GM18517 (cell line): ENCODE data around the gene HSD3B2.
"Not testable (repeated sequence)": the region's sequence is repeated elsewhere in the genome, so short reads cannot be mapped to it uniquely, and the experiment has no call there.

ENCODE experiments used
- ATAC-seq: cut with Tn5 transposase; IDR thresholded peaks from one replicate; pipeline ENCODE4 v1.9.1; 2021; ENCODE audit warnings: mild to moderate bottlenecking, moderate library complexity; ENCODE audit not compliant: unreplicated experiment

The HSD3B2 gene

DNA sequence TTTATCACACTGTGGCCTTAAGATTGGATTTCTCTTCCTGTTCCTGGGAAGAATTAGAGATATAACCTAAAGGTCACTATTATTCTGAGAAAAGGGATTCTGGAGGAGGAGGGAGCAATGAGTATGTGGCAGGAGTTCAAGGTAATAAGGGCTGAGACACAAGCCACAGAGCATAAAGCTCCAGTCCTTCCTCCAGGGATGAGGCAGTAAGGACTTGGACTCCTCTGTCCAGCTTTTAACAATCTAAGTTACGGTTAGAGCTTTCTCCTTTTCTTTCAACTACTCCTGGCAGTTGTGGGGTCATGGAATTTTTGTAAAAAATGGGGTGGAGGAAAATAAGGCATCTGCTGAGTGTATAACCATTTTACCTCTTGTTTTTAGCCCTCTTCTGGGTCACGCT lies at the start of gene HSD3B2:
Gene HSD3B2, plus strand, starts transcription at position 201 of the 400 bp plus-strand sequence. CDS start 270 bp downstream, outside the sequence.
- ATAC-seq: no peak

DNA sequence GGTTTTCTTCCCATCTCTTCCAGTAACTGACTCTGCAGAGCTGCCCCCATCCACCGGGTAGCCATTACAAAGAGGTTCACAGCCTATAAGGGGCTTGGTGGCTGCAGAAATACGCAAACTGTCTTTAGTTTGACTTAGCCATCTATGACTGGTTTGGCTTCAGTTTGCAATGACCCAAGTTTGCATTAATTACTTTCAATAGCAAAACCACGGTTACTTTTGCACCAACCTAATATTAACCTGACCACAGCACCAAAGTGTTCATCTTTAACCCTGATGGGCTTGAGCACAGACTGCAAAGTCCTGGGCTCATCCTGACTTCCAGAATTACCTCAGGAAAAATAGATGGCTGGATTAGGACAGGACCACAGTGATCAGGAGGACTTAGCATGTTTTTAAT lies 48.5 kb upstream of the HSD3B2 start:
- ATAC-seq: no peak

DNA sequence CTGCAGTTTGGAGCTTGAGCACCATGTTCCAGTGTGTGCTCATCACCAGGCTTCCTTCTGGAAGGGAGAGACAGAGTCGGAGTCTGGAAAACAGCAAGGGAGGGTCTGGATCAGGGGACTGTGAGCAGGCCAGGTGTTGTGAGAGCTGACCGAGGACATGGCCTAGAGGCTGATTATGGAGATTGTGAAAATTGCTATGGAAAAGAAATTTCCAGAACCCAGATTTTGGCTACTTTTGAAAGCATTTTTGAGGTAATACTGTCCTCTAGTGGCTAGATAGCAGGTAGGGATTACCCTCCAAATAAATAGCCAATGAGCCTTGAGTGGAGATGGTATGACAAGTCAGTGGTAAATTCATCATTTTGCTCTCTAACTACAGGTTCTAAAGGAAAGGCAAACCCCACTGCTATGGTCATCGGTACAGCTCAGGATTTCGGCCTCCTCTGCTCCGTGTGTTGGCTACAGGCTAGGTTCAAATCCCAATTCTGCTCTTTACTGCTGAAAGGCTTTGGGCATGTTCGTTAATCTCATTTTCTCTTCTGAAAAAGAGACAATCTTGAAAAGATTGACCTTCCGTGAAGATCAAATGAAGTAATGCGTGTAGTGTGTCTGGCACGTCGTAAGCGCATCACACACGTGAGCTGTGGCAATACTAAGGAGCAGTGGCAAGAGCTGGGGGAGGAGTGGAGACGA lies 47.4 kb upstream of the HSD3B2 start:
- no peak for ATAC-seq

DNA sequence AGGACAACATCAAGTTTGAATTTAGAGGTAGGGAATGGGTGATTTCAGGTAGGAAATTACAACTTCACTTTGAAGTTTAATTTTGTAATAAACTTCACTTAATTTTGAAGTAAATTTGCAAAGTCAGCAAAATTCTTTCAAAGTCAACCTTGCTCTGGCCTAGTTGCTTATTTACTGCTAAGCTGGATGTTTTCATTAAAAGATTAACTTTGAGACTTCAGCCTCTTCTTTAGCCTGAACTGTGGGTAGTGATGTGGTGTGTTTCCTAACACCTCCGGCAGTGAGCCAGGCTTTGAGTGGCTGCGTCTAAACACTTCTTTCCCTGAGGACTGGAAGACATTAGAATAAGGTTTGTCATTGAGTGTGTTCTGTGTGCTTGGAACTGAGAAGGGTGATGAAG lies 46.4 kb upstream of the HSD3B2 start, which contains the start of gene HAO2:
Gene HAO2, plus strand, starts transcription at position 232 of the 400 bp plus-strand sequence. CDS start 12,301 bp downstream, outside the sequence.
- no peak for ATAC-seq

DNA sequence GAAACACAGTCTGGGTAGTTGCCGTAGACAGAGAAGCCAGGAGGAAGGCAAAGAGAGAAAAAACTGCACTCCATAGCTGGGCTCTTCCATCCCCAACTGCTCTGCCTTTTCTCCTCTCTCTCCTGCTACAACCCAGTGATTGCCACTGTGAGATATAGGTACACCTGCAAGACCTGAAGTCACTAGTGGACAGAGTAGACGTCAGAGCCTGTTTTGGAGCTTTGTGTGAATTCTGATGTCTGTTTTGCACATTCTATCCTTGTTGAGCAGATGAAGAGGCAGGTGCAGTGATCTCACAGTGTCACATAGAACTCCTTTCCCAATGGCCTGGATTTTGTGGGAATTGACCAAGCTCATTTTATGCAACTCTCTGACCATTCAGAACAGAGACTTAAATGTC lies 44.2 kb upstream of the HSD3B2 start:
- ATAC-seq: no peak

DNA sequence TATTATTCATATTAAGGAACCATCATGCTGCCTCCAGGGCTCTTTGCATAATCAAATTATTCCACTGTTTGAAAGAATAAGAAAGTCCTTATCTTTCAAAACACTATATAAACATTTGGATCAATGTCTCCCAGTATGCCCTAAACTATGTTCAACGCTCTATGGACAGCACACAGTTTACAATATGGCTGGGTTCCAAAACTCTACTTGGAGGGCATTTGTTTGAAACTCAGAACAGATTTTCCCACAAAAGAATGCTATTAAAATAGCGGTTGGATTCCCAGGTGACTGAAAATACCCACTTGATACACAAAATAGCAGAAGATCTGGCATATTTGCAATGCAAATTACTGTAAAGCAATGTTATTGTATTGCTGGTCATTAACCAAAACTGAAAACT lies 43.1 kb upstream of the HSD3B2 start:
- no peak for ATAC-seq

DNA sequence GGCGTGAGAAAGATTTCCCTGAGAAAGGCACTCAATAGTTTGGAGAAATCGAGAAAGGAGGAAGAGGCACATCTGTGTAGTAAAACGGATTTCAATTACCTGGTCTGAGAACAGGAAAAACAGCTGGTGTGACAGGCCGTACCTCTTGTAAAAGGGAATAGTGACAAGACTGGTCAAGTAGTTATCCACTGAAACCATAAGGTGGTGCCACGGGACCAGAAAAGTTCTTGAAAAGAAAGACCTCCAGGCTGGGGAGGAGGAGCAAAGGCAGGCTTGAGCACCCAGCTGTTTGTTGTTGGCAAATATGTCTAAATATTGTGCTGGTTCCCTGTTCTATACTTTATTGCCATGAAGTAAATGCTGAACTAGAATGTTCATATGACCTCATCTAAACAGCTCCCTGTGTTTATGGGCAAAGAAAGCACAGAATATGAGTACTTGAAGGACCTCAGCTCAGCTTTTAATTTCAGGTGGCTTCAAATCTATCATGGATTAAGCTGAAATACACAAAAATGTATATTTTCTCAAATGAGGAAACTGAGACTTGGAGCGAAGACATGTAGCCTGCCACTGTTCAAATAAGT lies 42.4 kb upstream of the HSD3B2 start:
- ATAC-seq: peak; percentile 70

DNA sequence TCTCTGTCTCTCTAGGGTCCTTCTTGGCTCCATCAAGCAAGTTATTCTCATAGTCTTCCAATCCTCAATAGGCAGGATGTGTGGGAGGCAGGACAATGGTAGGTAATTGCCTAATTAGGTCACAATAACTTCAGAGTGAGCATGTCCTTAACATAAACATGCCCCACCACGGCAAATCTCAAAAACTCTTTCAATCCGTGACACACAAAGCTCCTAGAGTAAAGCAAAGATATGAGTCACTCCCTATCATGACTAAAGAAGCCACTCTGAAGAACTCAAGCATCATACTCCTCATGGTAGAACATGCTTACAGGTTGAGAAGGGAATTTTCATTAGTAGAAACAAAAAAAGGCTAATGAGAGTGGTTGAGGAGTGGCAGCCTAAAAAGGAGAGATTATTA lies 41.5 kb upstream of the HSD3B2 start:
- no peak for ATAC-seq

DNA sequence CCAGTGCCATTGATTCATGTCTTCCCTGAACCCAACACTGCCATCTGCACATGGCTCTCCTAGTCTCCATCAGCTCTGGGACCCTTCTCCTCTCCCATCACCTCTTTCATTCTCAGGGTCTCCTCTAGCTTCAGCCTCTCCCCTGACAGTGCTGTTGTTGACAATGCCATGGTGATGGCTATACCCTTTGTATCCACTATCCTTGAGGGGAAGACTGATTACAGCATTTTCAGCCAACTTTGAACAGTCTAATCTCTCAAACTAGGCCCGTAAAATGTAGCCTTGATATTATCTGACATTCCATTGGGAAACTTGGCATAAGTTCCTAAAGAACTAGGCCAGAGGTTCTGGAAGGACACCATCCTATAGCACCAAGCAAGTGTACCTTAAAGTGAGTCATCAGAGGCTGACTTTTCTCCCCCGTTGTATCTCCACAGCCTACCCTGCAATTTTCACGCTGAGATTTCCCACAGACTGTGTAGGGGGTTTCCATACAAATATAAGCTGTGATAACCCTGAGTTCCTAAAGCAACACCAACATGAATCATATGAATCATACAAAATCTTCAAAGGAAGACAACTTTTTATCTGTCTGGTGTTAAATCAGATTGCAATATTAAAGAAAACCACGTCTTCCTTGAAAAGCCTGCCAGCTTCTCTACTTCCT lies 40.6 kb upstream of the HSD3B2 start:
- no peak for ATAC-seq

DNA sequence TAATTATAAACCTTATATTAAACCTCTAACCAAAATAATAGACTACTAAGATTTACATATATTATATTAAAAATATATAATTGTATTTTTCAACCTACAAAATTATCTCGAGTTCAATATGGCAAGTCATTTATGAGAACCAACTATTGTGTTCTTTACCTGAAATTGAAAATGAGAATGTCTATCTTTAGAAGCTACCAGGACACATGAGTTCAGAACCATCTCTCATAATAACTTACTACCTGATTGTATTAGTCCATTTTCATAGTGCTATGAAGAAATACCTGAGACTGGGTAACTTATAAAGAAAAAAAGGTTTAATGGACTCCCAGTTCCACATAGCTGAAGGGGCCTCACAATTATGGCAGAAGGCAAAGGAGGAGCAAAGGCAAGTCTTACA lies 39.6 kb upstream of the HSD3B2 start:
- no peak for ATAC-seq

DNA sequence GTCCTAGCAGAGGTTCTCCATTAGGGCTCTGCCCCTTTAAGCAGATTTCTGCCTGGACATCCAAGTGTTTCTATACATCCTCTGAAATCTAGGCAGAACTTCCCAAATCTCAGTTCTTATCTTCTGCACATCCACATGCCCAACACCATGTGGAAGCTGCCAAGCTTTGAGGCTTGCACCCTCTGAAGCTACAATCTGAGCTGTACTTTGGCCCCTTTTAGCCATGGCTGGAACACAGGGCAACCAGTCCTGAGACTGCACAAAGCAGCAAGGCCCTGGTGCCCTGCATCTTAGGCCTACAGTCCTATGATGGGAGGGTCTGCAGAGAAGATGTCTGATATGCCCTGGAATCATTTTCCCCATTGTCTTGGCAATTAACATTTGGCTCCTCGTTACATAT lies 38.4 kb upstream of the HSD3B2 start:
- ATAC-seq: no peak

DNA sequence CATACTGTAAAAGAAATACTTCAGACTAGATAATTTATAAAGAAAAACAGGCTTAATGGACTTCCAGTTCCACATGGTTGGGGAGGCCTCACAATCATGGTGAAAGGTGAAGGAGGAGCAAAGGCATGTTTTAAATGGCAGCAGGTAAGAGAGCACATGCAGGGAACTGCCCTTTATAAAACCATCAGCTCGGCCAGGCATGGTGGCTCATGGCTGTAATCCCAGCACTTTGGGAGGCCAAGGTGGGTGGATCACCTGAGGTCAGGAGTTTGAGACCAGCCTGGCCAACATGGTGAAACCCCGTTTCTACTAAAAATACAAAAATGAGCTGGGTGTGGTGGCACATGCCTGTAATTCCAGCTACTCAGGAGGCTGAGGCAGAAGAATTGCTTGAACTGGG lies 37.4 kb upstream of the HSD3B2 start:
- not testable (repeated sequence) for ATAC-seq

DNA sequence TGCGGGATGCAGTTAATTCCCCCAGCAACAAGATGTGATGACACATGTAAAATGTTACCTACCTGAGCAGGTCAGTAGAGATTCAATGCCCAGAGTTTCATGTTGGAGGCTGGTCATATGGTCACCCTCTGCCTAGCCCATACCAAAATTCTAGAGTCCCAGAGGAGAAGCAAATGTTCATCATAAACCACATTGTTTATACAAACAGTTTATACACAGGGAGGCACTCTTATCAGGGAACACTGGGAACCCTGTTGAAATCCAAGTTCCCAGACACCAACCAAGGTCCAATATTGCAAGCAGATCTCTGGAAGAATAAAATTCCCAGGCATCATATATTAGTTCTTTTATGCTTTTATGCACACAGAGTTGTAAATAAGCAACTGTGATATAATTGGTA lies 35.8 kb upstream of the HSD3B2 start:
- ATAC-seq: no peak

DNA sequence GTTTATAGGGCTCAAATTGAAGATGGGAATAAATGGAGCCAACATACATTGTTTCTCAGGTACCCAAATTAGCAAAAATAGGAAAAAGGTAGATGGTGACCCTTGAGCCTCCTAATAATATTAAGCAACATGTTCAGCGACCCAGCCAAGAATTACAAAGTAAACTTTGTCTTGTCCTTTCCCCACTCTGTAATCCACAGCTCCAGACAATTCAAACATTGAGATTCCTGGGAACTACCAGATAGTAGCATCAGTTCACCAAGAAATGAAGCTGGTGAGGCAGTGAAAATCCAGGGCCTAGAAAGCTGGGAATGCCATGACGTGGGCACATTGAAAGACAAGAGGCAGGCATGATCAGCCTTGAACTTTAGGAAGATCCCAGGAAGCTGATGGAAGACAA lies 34.6 kb upstream of the HSD3B2 start:
- ATAC-seq: no peak

DNA sequence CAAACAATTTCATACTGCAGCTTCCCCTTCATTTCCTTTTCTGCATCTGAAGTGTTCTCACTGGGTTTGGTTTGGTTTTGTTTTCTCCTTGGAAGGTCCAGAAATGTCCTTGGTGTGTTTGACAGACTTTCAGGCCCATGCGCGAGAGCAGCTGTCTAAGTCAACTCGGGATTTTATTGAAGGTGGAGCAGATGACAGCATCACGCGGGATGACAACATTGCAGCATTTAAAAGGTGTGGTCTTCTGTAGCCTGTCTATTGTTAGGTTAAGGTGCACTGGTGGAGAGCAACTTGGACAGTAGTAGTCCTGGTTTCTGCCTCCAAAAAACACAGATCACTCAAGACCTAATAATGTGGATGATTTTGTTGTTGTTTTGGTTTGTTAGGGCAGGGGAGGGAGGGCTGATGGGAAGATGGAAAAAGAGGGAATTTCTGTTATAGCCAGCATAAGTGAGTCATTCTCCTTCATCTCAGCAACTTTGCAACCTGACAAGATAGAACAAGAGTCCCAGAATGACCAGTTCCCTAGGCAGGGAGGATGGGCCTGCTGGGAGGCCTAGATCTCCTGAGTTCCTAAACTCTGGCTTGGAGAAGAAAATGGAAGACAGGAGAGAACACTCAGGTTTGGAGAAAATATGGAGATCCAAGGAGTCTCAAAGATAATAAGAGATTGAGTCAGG lies 33.8 kb upstream of the HSD3B2 start:
- no peak for ATAC-seq

DNA sequence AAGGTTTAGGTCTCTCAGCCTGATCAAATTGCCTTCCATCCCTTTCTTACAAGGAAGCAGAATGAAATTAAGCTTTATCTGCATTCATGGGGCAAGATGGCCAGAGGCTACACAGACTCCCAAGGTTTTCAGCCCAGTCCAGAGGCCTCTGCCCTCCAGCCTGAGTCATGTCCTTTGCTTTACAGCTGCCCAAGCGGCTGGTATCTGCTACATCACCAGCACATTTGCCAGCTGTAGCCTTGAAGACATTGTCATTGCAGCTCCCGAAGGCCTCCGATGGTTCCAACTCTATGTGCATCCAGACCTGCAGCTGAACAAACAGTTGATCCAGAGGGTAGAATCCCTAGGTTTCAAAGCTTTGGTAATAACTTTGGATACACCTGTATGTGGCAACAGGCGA lies 30.4 kb upstream of the HSD3B2 start:
- ATAC-seq: no peak

DNA sequence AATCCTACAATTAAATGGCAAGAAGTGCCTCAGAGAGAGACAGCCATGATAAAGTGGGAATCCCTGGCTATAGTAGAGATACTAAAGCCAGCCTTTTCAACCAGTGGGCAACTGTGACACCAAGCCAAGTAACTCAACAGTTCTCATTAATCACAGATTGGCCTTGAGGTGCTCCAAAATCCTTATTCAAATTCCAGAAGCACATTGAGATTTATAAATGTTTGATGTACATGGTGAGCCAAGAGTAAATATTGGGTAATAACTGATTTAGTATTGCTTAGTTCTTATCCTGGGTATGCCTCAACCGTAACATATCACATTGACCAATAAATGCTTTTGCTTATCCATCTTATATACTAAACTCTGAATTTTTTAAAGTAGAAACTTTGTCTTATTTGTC lies 29.3 kb upstream of the HSD3B2 start:
- ATAC-seq: no peak

DNA sequence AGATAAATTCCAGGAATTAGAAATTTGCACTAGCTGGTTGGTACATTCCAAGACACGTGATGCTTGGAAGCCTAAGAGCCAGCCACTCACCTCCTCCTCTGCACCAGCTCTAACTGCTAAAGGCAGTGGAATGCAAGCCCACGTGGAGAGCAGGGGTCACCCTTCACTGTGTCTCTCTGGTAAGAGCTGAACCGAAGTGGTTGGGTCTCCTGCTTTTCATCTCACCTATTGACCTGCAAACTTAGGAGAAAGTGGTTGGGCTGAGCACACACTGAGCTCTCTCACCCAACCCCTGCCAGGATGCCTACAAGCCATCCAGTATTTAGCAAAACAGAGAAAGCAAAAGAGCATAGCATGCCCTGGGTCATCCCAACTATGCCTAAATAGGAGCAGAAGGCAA lies 27.1 kb upstream of the HSD3B2 start:
- ATAC-seq: no peak

DNA sequence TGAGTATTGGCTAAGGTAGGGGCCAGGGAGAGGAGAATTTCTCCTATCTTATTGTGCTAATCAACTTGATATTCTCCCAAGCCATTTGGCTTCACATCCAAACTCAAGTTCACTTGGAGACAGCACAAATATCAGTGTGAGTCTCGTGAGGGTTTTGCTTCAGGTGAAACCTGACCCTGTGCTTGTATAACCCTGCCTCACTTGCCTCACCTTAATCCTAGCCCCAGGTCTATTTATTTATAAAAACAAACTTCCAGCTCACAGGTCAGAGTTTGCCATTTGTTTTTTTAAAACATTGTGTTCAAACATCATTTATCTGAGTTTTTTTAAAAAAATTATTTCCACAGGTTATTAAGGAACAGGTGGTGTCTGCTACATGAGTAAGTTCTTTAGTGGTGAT lies 26.5 kb upstream of the HSD3B2 start:
- ATAC-seq: no peak

DNA sequence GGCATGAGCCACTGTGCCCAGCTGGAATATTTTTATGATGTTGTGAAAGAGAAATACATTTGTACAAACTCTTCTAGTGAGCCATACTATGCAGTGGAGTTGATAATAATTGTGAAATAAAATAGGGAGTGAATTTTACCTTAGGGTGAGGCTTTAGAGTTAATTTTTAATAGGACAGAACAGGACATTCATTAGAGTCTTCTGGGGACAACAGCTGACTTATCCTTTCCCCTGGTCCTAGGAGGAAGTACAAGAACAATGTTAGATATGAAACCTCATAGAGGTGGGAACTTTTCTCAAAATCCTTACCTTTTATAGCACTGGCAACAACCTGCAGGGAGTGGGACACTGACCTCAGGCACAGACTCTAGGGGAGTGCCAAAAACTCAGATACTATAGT lies 24.4 kb upstream of the HSD3B2 start:
- no peak for ATAC-seq

DNA sequence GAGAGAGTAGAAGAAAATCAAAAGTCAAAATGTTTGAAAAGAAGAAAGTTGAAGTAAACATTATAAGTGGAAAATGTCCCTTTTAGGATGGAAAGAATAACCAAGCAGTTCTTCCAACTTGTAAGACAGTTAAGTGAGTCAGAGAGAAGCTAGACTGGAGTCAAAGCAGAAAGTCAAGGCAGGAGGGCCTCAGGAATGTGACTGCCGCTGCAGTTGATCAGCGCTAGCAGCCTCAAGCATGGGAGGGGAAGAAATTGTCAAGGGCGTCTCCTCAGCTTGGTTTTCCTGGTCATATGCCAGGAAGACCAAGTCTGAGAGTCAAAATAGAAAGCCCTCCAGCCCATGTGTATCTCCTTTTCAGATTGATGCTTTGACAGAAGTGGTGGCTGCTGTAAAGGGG lies 23.2 kb upstream of the HSD3B2 start:
- ATAC-seq: no peak

DNA sequence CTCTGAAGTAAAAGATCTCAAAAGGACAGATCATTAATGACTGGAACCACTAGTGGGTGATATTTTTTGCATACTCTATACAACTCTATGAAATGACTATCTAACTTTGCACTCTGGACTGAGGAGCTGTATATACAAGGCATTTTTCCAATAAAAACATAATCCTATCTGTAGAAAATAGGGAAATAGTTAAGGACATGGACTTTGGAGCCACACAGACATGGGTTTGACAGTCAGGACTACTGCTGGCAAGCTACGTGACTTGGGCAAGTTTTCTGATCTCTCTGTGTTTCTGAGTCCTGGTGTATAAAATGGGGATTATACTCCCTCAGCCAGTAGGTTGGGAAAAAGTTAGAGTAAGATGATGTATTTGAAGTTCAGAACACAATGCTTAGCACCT lies 20.9 kb upstream of the HSD3B2 start:
- ATAC-seq: no peak
